H1 (cell line): Measurements from ENCODE around the gene DDN. TPM values are rescaled to one million over a fixed set of nuclear protein-coding genes. Genes with fewer than 3 reads are reported as not detected.
A peak's percentile ranks its signal among the peaks of the same experiment; 100 is the strongest.

ENCODE experiments used
- CTCF ChIA-PET: fragments of 300-600 bp; sonication (Branson Sonifier 250); formaldehyde crosslinking; loops from one replicate; lab custom pipeline; 2021; ENCODE audit not compliant: partially characterized antibody; lab: Charles Lee
- POLR2A ChIA-PET: fragments of 300-600 bp; sonication (Branson Sonifier 250); formaldehyde crosslinking; loops from one replicate; lab custom pipeline; 2021; ENCODE audit warnings: inconsistent platforms; ENCODE audit not compliant: partially characterized antibody; lab: Charles Lee
- DNase-seq, 2 experiments: peaks; one replicate each; pipeline versions ENCODE4 v3.0.0 to v3.0.0-alpha.2; 2010 to 2022; ENCODE audit warnings: low spot score in 2 of 2, low read depth in 1 of 2, mixed read lengths in 1 of 2
- FAIRE-seq: peaks from 2 replicates; lab custom pipeline; 2011; peaks lifted over from hg19 to GRCh38; lab: Jason Lieb, UNC
- H2AFZ ChIP-seq: 2 replicates; pipeline ENCODE4 v1.8.1; 2012; ENCODE audit warnings: low read length, inconsistent platforms
- H2AK5ac ChIP-seq: 2 replicates; pipeline ENCODE4 v1.6.1; 2013; ENCODE audit warnings: low read depth, low read length
- H2BK120ac ChIP-seq: replicated peaks from 2 replicates; pipeline ENCODE3; 2013; ENCODE audit warnings: low read depth, low read length, inconsistent platforms
- H2BK12ac ChIP-seq: 2 replicates; pipeline ENCODE4 v1.6.1; 2013; ENCODE audit warnings: low read depth, low read length
- H2BK15ac ChIP-seq: 2 replicates; pipeline ENCODE4 v1.6.1; 2013; ENCODE audit warnings: low read length
- H2BK20ac ChIP-seq: 2 replicates; pipeline ENCODE4 v1.6.1; 2013; ENCODE audit warnings: low read length
- H2BK5ac ChIP-seq: 2 replicates; pipeline ENCODE4 v1.6.1; 2013; ENCODE audit warnings: low read depth, low read length
- H3K14ac ChIP-seq: 2 replicates; pipeline ENCODE4 v1.6.1; 2013; ENCODE audit warnings: inconsistent platforms; ENCODE audit not compliant: insufficient read length
- H3K18ac ChIP-seq: 2 replicates; pipeline ENCODE4 v1.6.1; 2013; ENCODE audit warnings: low read length; ENCODE audit errors: extremely low read depth
- H3K23ac ChIP-seq: 2 replicates; pipeline ENCODE4 v1.6.1; 2013; ENCODE audit warnings: inconsistent platforms; ENCODE audit not compliant: insufficient read length
- H3K23me2 ChIP-seq: 2 replicates; pipeline ENCODE4 v1.6.1; 2013; ENCODE audit warnings: low read depth, low read length
- H3K27ac ChIP-seq: 2 replicates; pipeline ENCODE4 v1.6.1; 2011; ENCODE audit warnings: low read depth, low read length, inconsistent platforms
- H3K27me3 ChIP-seq, 4 experiments: replicated peaks in 1 of 4; 1 replicate in 1 of 4; 2 replicates in 3 of 4; pipeline versions ENCODE4 v1.6.1 to v1.8.1; 2011 to 2013; ENCODE audit warnings: low read length in 3 of 4, mild to moderate bottlenecking in 3 of 4, inconsistent platforms in 2 of 4, mixed read lengths in 2 of 4, moderate library complexity in 1 of 4; ENCODE audit not compliant: control insufficient read depth in 3 of 4, insufficient read depth in 3 of 4; ENCODE audit errors: extremely low read depth in 1 of 4
- H3K36me3 ChIP-seq, 4 experiments: 2 replicates each; pipeline versions ENCODE4 v1.6.1 to v1.8.1; 2011 to 2013; ENCODE audit warnings: mild to moderate bottlenecking in 4 of 4, low read length in 3 of 4, moderate library complexity in 2 of 4, control low read depth in 1 of 4, inconsistent platforms in 1 of 4; ENCODE audit not compliant: insufficient read depth in 4 of 4, control insufficient read depth in 2 of 4
- H3K4ac ChIP-seq: replicated peaks from 2 replicates; pipeline ENCODE3; 2013; ENCODE audit warnings: low read length, low read depth, mixed read lengths, inconsistent platforms; ENCODE audit not compliant: insufficient read length
- H3K4me1 ChIP-seq, 4 experiments: replicated peaks in 1 of 4; 1 replicate in 1 of 4; 2 replicates in 3 of 4; pipeline versions ENCODE4 v1.6.1 to v1.8.1; 2011 to 2013; ENCODE audit warnings: low read length in 3 of 4, inconsistent platforms in 2 of 4, mixed read lengths in 1 of 4; ENCODE audit not compliant: insufficient read depth in 4 of 4, control insufficient read depth in 3 of 4
- H3K4me2 ChIP-seq, 2 experiments: 2 replicates each; pipeline versions ENCODE4 v1.6.1 to v1.8.1; 2011 to 2013; ENCODE audit warnings: low read depth in 2 of 2, low read length in 2 of 2, control low read depth in 1 of 2, inconsistent platforms in 1 of 2, mild to moderate bottlenecking in 1 of 2; ENCODE audit not compliant: insufficient read depth in 1 of 2
- H3K4me3 ChIP-seq, 4 experiments: fragments of 200-600, 300-600 bp in 1 of 4; sonication (generic), shearing (Covaris generic), sonication (Bioruptor Twin) in 1 of 4; 2 replicates each; pipeline versions ENCODE4 v1.5.1 to v1.8.1; 2011 to 2016; ENCODE audit warnings: low read length in 4 of 4, low read depth in 3 of 4, control low read depth in 2 of 4, inconsistent platforms in 2 of 4, mild to moderate bottlenecking in 2 of 4, mixed read lengths in 1 of 4, moderate library complexity in 1 of 4; ENCODE audit not compliant: insufficient read depth in 2 of 4; ENCODE audit errors: extremely low read depth in 1 of 4
- H3K56ac ChIP-seq: replicated peaks from 2 replicates; pipeline ENCODE3; 2013; ENCODE audit warnings: low read depth, mild to moderate bottlenecking, mixed read lengths, low read length, inconsistent platforms; ENCODE audit not compliant: insufficient read length
- H3K79me1 ChIP-seq: 2 replicates; pipeline ENCODE4 v1.6.1; 2013; ENCODE audit warnings: low read depth, low read length, control low read depth
- H3K79me2 ChIP-seq, 2 experiments: 2 replicates each; pipeline versions ENCODE4 v1.6.1 to v1.8.1; 2012 to 2013; ENCODE audit warnings: low read length in 2 of 2, mild to moderate bottlenecking in 2 of 2, inconsistent platforms in 1 of 2; ENCODE audit not compliant: insufficient read depth in 2 of 2, control insufficient read depth in 1 of 2
- H3K9ac ChIP-seq, 4 experiments: replicated peaks in 1 of 4; 1 replicate in 1 of 4; 2 replicates in 3 of 4; pipeline versions ENCODE4 v1.6.1 to v1.8.1; 2011 to 2013; ENCODE audit warnings: low read depth in 3 of 4, low read length in 3 of 4, control low read depth in 2 of 4, mild to moderate bottlenecking in 2 of 4, moderate library complexity in 2 of 4, inconsistent platforms in 1 of 4; ENCODE audit errors: extremely low read depth in 1 of 4
- H3K9me3 ChIP-seq, 2 experiments: 2 replicates each; pipeline versions ENCODE4 v1.6.1 to v1.8.1; 2012 to 2013; ENCODE audit warnings: mild to moderate bottlenecking in 2 of 2, moderate library complexity in 2 of 2, control low read depth in 1 of 2, inconsistent platforms in 1 of 2, low read depth in 1 of 2, low read length in 1 of 2, mixed read lengths in 1 of 2; ENCODE audit not compliant: insufficient read depth in 2 of 2
- H4K20me1 ChIP-seq, 2 experiments: replicated peaks in 1 of 2; 2 replicates each; pipeline versions ENCODE3 to v1.8.1; 2011 to 2013; ENCODE audit warnings: inconsistent platforms in 2 of 2, low read length in 2 of 2, mild to moderate bottlenecking in 1 of 2; ENCODE audit not compliant: insufficient read depth in 2 of 2, control insufficient read depth in 1 of 2
- H4K5ac ChIP-seq: 2 replicates; pipeline ENCODE4 v1.6.1; 2013; ENCODE audit warnings: low read length, low read depth, mixed read lengths, inconsistent platforms; ENCODE audit not compliant: insufficient read length
- H4K8ac ChIP-seq: 2 replicates; pipeline ENCODE4 v1.8.0; 2013; ENCODE audit warnings: mild to moderate bottlenecking, moderate library complexity, low read length, inconsistent platforms; ENCODE audit not compliant: insufficient read depth; ENCODE audit errors: extremely low read depth
- H4K91ac ChIP-seq: replicated peaks from 2 replicates; pipeline ENCODE3; 2013; ENCODE audit warnings: low read length, mixed read lengths, inconsistent platforms; ENCODE audit not compliant: insufficient read length
- ATF3 ChIP-seq: IDR thresholded peaks from 2 replicates; pipeline ENCODE4 v1.6.1; 2011; ENCODE audit warnings: low read depth, mild to moderate bottlenecking, low read length; ENCODE audit not compliant: insufficient read depth
- CBX8 ChIP-seq: fragments of 300-800, 300-1000 bp; sonication (generic); IDR thresholded peaks from 2 replicates; pipeline ENCODE4 v1.7.1; 2016; ENCODE audit warnings: low read depth, low read length, borderline replicate concordance
- CREB1 ChIP-seq: IDR thresholded peaks from 2 replicates; pipeline ENCODE4 v1.6.1; 2012; ENCODE audit warnings: inconsistent platforms
- E2F6 ChIP-seq: IDR thresholded peaks from 2 replicates; pipeline ENCODE4 v1.6.1; 2012; ENCODE audit warnings: inconsistent platforms
- EZH2 ChIP-seq: fragments of 200-600 bp; sonication (generic); IDR thresholded peaks from 2 replicates; pipeline ENCODE4 v1.7.1; 2012; ENCODE audit warnings: low read depth, mild to moderate bottlenecking, moderate library complexity, low read length, inconsistent platforms; ENCODE audit not compliant: severe bottlenecking
- FOSL1 ChIP-seq: IDR thresholded peaks from 2 replicates; pipeline ENCODE4 v1.6.1; 2011; ENCODE audit warnings: mild to moderate bottlenecking, low read depth, low read length, moderate library complexity; ENCODE audit not compliant: insufficient read depth
- MAX ChIP-seq: IDR thresholded peaks from 2 replicates; pipeline ENCODE4 v1.6.1; 2012; ENCODE audit warnings: inconsistent platforms
- RFX5 ChIP-seq: IDR thresholded peaks from 2 replicates; pipeline ENCODE4 v1.6.1; 2011; ENCODE audit warnings: low read depth, low read length, improper control_type of control experiment, borderline replicate concordance
- SIN3A ChIP-seq, 2 experiments: IDR thresholded peaks in 1 of 2; conservative IDR thresholded peaks in 1 of 2; 2 replicates each; pipeline ENCODE4 v1.6.1; 2011 to 2012; ENCODE audit warnings: low read length in 2 of 2, improper control_type of control experiment in 1 of 2, low read depth in 1 of 2, mild to moderate bottlenecking in 1 of 2
- WGBS, 2 experiments: shearing (Covaris generic) in 1 of 2; methylation state at CpG; one replicate each; pipeline versions ENCODE4 v1.1.6 to v1.1.7; 2013 to 2015; ENCODE audit warnings: low lambda C conversion rate in 2 of 2, mixed read lengths in 2 of 2, inconsistent platforms in 1 of 2, low coverage in 1 of 2, missing lambda C conversion rate in 1 of 2; ENCODE audit not compliant: insufficient replicate concordance in 2 of 2, insufficient coverage in 1 of 2, insufficient read length in 1 of 2; ENCODE audit errors: extremely low coverage in 1 of 2, missing lambda C conversion rate in 1 of 2; 5-methylcytosine and 5-hydroxymethylcytosine counted together
- polyA plus RNA-seq, 7 experiments: library from polyadenylated mRNA; depleted of rRNA in 3 of 7; stranded (reverse) in 5 of 7; unstranded in 2 of 7; fragments of >200 nt in 5 of 7; fragments of 200-250 nt in 2 of 7; gene quantifications; 1 replicate in 5 of 7; 2 replicates in 1 of 7; 4 replicates in 1 of 7; pipeline versions ENCODE4 v1.2.1 to v1.2.3, GENCODE V29; 2011 to 2013; ENCODE audit warnings: missing spikeins in 2 of 7, mixed read lengths in 2 of 7
- total RNA-seq: library from RNA; stranded (reverse); fragmentation: NEBNext Ultra II Directional; extraction: Animal tissue kit (Norgen Biotek cat#: 25700); gene quantifications from 2 replicates; pipeline ENCODE4 v1.2.1, GENCODE V29; 2021

Gene DDN
- total and polyA plus RNA-seq, 2 of the 8 experiments (the other 6 are each of a cell fraction or from before 2014, with no cell fraction given): 0.14 to 0.30 TPM

- H2BK15ac ChIP-seq: no peak overlapping the region; the same call in 1 of the 2 replicates
- H4K91ac ChIP-seq: no peak overlapping the region
- peaks cover 51 to 74% (median 70%) of the 10 kb centered on the region in 4 experiments for H3K27me3 ChIP-seq
- DNase-seq: peak in 1 of 2 experiments; percentile 92
- no peak overlapping the region for H3K18ac ChIP-seq
- H3K4me1 ChIP-seq: peaks cover 9 to 29% (median 16%) of the 10 kb centered on the region in 4 experiments
- no peak overlapping the region for H4K5ac ChIP-seq
- ChIA-PET POLR2A (interaction anchor here (1.0 to 4.0 kb wide), 4 partner anchors 11 to 74 kb away, joined by 3 to 18 read pairs (median 5); partner anchors contain the start of genes ARF3 and RHEBL1), CTCF (interaction anchor here (0.7 to 31.7 kb wide), 17 partner anchors 11 to 298 kb away, joined by 3 to 1336 read pairs (median 4); partner anchors contain the start of genes ARF3, DDX23, PRKAG1 and WNT1)
- H3K79me1 ChIP-seq: no peaks in the 10 kb centered on the region
- no peak overlapping the region for H2BK120ac ChIP-seq
- H3K79me2 ChIP-seq: no peaks in the 10 kb centered on the region
- H2AFZ ChIP-seq: no peak overlapping the region
- H3K23ac ChIP-seq: no peak overlapping the region
- H3K9ac ChIP-seq: no peak overlapping the region
- no peak overlapping the region for H3K4ac ChIP-seq
- H2BK12ac ChIP-seq: no peak overlapping the region
- H3K36me3 ChIP-seq: no peaks in the 10 kb centered on the region; a peak in 1 of 8 replicates
- H2AK5ac ChIP-seq: no peak overlapping the region
- peak overlapping the region; percentile 3 to 40 for H3K4me2 ChIP-seq
- H3K23me2 ChIP-seq: peaks cover 21% of the 10 kb centered on the region; the same call in 1 of the 2 replicates
- no peak overlapping the region for H2BK5ac ChIP-seq
- H3K56ac ChIP-seq: no peak overlapping the region
- no peaks in the 10 kb centered on the region for H3K9me3 ChIP-seq
- no peak overlapping the region for H2BK20ac ChIP-seq
- WGBS, 2 experiments: 15% methylated on average over 31 of the region's 32 CpGs; no CpG with 5 or more reads in 1 of the 2 experiments
- peak; percentile 70 for FAIRE-seq
- peak overlapping the region in 1 of 4 experiments; percentile 40; a peak in 2 of 8 replicates for H3K4me3 ChIP-seq
- H4K20me1 ChIP-seq: peaks cover 0 to 1% of the 10 kb centered on the region in 2 experiments
- no peak overlapping the region for H4K8ac ChIP-seq
- no peak overlapping the region for H3K27ac ChIP-seq
- H3K14ac ChIP-seq: no peak overlapping the region
- TF ChIP-seq CREB1: 0 out of 2 replicates have a peak, but pooled peaks have one; percentile 23
- TF ChIP-seq RFX5: peak; percentile 45; the same call in 1 of the 2 replicates
- TF ChIP-seq ATF3: no peak
- TF ChIP-seq E2F6: no peak
- TF ChIP-seq FOSL1: no peak
- TF ChIP-seq MAX: no peak
- TF ChIP-seq CBX8: no peak
- TF ChIP-seq SIN3A (conservative IDR thresholded peaks at IDR 0.05 in 1 of 2, IDR thresholded peaks at IDR 0.05 in 1 of 2; ENCODE audit: low read depth in 1 of 2, low read length in 2 of 2): peak in 1 of 2 experiments; percentile 58; a peak in 1 of 4 replicates
- no peak for TF ChIP-seq EZH2
Measured at GRCh38 chr12:48995086-48995879, 3.9 kb downstream of the DDN start.
